Stimulated activated CD4-positive, alpha-beta T cell treated with anti-CD3 and anti-CD28 coated beads, Interleukin-1b, Interleukin-23, amount 100 ng/mL, for 1 hour (primary cell): ENCODE data around the gene COL26A1.
"Not testable (repeated sequence)": the region's sequence is repeated elsewhere in the genome, so short reads cannot be mapped to it uniquely, and the experiment has no call there.

Experiments
- DNase-seq, 2 donors: peaks; one replicate each; pipeline ENCODE4 v3.0.0-alpha.2; 2020; ENCODE audit warnings: low read depth in 2 of 2

Gene COL26A1

DNA sequence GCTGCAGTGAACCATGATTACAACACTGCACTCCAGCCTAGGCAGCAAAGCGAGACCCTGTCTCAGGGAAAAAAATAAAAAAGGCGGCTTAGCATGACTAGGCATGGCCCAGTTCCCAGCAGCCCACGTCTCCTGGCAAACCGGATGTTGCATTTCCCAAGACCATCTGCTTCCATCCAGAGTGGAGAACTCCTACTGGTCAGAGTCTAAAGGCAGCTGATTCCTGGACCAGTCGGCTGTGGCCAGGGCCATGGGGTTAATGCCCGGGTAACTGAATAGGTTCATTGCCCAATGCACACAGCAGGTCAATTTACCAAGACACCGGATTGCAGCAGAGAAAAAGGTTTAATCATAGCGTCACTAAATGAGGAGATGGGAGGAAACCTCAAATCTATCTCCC lies 133.3 kb downstream of the COL26A1 start:
- no peak for DNase-seq

DNA sequence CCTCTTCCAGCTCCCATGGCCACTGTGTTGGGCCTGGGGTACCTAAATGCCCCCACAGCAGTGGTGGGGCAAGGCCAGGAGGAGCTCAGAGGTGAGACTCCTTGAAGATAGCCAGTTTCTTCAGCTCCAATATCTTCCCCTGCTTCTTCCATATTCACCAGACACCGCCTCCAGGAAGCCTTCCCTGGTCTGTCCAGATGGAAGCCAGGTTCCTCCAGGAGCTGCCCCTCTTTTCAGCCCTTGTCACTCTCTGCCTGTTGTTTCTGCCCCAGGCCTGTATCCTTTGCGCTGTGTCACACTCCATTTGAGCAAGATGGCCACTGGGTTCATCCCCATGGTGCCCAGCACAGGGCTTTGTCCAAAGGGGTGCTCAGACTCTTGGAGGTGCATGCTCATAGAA lies 138.7 kb downstream of the COL26A1 start:
- DNase-seq, result no peak

DNA sequence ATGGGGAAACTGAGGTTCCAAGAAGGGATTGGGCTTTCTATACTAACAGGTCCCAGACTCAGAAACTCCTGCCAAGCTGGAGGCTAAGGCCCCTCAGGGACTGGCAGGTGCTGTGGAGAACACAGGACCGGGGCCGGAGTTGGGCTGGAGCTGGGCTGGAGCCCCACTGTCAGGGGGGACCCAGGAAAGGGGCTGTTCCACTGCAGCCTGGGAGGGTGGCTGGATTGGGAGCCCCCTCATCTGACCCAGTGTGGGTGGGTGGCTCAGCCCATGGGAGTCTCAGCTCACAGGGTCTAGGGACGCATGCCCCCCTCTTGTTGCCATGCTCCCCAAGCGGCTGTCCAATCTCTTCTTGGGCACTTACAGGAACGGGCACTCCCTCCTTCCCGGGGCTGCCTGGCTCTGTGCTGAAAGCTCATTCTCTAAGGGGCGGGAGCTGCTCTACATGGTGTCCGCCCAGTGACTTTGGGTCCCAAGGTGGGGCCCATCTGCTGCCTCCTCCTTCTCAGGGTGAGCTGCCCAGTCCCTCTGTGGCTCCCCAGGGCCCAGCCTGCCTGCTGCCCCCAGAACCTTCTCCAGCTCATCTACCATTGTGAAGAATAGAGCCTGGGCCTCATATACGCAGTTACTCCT lies 139.9 kb downstream of the COL26A1 start:
- no peak for DNase-seq

DNA sequence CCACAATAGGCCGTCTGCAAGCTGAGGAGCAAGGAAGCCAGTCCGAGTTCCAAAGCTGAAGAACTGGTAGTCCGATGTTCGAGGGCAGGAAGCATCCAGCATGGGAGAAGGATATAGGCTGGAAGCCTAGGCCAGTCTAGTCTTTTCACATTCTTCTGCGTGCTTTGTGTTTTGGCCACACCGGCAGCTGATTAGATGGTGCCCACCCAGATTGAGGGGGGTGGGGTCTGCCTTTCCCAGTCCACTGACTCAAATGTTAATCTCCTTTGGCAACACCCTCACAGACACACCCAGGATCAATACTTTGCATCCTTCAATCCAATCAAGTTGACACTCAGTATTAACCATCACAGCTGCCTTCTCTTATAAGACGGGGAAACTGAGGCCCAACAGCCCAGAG lies 142.8 kb downstream of the COL26A1 start:
- DNase-seq, result not testable (repeated sequence)

DNA sequence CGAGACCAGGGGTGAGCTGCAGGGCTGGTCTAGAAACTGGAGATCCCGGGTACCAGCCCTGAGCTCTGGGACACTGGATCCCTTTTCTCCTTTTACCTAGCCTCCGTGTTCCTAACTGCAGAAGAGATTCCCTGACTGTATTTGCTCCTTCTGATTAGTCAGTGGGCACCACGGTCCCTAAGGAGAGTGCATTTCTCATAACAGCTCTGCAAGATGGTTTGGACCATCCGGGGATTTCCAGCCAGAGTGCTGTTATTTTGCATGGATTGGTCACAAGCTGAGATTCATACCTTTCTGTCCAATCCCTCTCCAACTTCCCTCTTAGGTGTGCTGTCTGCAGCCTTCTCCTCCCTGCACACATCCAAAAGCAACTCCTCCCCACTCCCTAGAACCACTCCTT lies 143.9 kb downstream of the COL26A1 start:
- DNase-seq, result no peak

DNA sequence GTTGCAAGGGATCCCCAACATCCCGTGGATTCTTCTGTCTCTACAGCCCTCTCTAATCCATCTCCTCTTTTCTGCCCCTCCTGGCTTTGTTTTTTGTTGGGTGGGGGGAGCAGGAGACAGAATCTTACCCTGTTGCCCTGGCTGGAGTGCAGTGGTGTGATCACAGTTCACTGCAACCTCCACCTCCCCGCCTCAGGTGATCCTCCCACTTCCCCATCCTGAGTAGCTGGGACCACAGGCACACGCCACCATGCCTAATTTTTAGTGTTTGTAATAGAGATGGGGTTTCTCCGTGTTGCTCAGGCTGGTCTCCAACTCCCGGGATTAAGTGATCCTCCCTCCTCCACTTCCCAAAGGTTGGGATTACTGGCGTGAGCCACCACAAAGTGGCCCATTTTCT lies 144.7 kb downstream of the COL26A1 start:
- DNase-seq, result no peak

DNA sequence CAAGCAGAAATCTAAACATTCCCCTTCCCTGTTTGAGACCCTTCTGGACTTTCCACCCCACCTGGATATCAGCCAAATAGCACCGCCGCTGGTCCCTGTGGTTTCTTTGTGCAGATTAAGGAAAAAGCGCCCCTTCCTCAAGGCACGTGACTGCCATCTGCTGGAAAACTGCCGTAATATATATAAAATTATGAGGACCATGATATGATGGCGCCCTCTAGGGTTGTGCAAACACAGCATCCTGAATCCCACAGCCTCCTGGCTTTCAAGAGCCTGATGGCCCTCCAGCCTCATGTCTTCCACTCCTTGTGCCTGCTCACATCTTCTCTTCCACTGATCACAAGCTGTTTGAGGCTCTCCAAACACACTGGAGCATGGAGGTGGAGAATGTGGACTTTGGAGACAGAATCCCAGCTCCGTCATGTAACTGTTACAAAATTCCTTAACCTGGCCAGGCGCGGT lies 145.1 kb downstream of the COL26A1 start:
- DNase-seq, result no peak

DNA sequence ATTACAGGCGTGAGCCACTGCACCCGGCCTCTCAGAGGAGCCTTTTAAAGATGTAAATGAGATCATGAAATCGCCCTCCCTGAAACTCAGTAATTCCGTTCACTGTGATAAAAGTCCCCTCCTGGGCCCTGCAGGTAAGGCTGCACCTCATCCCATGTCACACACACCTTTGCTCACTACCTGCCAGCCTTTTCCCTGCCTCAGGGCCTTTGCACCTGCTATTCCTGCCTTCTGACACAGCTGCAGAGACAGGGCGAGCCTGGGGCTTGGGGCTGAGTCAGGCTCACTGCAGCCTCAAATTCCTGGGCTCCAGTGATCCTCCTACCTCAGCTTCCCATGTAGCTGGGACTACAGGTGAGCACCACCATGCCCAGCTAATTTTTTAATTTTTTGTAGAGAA lies 147.6 kb downstream of the COL26A1 start:
- no peak for DNase-seq

DNA sequence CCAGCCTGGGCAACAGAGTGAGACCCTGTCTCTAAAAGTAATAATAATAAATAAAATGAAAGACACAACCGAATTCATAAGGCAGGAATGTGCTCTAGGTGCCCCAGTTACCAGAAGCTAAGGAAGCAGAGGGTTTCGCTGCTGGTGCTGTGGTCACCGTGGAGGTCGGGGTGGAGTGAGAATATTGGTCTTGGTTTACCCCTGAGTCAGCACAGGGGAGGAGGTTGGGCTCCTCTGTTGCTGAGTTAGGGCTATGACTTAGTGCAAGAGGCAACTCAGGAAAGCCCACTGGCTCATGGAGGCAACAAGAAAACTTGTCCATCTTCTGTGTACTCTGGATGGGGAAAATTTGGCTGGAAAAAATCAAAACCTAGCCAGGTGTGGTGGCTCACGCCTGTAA lies 149.3 kb downstream of the COL26A1 start:
- DNase-seq, result no peak

DNA sequence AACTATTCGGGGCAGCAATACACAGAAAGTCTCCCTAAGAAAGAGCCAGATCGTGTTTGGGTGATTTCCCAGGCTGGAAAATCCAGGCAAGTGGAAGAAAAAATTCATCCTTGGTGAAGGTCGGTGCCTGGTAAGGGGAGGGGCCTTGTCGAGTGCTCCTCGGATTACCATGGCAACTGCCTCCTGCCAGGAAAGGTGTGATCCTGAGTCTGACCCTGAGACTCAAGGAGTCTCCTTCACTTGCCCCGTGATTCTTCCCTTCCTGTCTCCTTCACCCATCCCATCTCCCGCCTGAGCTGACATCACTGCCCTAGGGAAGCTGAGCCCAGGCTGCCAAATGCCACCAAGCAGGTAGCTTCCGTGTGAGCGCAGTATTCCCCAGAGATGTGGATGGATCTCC lies 154.2 kb downstream of the COL26A1 start:
- DNase-seq, result no peak

DNA sequence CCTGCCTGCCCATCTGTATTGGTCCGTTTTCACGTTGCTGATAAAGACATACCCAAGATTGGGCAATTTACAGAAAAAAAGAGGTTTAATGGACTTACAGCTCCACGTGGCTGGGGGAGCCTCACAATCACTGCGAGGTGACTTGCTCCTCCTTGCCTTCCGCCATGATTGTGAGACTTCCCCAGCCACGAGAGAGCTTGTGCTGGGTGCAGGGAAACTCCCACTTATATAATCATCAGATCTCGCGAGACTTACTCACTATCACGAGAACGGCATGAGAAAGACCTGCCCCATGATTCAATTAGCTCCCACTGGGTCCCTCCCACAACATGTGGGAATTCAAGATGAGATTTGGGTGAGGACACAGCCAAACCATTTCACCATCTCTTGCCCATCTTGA lies 154.6 kb downstream of the COL26A1 start:
- no peak for DNase-seq

DNA sequence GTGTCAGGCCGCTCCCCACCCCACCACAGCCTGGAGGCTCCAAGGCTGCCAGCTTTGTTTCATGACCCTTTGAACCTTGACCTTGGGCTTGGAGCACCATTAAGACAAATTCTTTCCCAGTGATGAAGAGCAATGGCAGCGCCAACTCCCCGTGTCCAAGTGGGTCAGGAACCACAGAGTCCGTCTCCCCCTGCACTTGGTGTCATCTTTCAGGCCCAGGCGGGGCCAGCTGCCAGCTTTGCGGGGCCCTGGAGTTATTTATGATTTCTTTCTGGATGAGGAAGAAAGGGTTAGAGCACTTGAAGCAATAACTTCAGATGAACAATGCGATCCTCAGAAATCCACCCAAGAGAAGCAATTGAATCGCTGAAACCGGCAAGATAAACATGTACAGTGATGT lies 155.7 kb downstream of the COL26A1 start:
- no peak for DNase-seq

DNA sequence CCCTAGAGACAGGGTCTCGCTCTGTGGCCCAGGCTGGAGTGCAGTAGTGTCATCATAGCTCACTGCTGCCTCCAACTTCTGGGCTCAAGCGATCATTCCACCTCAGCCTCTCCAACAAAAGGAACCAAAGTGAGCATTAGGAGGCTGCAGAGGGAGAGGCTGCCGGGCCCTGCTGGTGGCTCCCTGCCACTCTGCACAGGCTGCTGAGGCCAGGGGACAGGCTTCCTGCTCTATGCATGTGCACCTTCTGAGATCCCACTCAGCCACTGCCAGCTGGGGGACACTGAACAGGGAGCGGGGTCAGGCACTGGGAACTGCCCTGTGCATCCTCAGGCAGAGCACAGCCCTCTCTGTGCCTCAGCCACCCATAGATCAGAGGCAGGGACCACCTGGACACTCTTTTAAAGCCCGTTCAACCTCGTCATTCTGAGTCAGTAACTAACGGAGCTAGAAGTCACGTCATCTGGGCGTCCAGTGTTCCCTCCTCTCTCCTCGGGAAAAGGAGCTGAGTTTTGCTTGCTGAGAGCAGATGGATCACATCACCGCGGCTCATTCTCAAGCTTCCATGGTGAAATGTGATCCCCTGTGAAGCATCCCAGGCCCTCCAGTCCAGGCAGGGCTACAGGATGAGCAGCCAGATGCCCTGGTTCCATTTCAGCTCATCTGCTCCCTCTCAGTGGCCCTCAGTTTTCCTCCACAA lies 156.8 kb downstream of the COL26A1 start:
- DNase-seq, result no peak

DNA sequence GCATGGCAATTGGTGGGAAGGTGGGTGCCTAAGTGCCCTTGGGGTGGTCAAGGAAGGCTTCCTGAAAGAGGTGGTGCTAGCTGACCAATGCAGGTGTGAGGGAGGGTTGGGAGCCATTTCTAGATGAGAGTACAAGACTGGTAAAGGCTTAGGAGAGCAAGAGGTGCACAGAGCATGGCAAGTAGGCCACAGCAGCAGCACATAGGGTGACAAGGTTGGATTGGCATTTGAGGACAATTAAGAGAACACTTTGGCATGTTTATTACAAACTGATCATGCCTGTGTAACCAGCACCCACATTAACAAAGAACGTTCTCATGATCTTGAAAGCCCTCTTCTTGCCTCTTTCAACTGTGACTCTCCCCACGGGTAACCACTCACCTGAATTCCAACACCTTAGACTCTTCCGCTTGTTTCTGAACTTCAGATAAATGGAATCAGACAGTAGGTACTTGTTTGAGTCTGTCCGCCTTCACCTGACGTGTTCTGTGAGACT lies 158.8 kb downstream of the COL26A1 start:
- DNase-seq, result no peak

DNA sequence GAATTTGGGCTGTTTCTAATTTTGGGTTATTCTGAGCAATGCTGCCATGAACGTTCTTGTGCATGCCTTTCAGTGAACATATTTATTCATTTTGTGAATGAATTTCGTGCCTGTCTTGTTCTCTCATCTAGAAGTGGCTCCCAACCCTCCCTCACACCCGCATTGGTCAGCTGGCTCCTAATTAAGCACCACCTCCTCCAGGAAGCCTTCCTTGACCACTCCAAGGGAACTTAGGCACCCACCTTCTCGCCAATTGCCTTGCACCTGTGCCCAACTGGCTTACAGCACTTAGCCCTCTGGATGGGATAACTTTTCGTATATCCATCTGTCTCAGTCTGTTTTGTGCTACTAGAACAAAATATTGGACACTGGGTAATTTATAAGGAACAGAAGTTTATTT lies 159.3 kb downstream of the COL26A1 start:
- DNase-seq, result no peak

DNA sequence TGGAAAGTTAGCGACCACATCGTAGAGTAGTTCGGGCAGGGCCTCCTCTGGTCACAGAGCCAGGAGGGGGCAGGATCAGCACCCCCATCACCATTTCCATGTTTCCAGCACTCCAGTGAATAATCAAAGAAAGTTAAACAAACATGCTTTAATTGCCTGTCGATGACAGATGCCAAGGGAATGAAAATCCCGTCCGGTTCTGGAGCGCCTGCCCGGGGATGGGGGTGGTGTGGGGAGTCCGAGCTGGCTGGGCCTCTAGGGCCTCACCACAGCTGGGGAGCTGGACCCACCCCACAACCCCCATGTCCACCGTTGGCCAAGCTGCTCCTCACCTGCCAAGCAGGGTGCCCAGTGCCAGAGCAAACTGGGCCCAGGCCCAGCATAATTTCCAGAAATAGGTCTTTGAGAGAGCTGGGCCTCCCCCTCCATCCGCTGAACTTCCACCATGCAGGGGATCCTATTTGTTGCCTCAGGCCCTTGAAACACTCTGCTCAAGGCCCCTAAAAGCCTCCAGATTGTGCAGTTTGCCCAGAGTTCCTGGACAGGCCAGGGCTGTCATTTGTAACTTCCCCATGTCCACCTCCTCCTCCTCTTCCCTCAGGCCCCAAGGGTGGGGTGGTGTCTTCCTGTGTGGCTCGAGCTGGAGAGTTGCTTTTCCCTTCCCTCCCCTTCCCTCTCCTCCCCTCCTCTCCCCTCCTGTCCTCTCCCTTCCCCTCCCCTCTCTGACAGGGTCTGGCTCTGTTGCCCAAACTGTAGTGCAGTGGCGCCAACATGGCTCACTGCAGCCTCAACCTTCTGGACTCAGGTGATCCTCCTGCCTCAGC lies 165.4 kb downstream of the COL26A1 start:
- no peak for DNase-seq

DNA sequence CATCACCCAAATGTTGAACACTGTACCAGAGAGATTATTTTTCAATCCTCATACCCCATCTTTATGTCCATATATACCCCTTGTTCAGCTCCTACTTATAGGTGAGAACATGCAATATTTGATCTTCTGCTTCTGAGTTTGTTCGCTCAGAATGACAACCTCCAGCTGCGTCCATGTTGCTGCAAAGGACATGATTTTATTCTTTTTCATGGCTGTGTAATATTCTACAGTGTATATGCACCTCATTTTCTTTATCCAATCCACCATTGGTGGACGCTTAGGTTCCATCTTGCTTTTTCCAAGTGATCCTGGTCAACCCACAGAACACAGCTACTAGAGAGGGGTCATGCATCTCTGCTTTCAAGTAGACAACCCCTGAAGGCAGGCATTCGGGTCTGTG lies 166.9 kb downstream of the COL26A1 start:
- DNase-seq, result no peak

DNA sequence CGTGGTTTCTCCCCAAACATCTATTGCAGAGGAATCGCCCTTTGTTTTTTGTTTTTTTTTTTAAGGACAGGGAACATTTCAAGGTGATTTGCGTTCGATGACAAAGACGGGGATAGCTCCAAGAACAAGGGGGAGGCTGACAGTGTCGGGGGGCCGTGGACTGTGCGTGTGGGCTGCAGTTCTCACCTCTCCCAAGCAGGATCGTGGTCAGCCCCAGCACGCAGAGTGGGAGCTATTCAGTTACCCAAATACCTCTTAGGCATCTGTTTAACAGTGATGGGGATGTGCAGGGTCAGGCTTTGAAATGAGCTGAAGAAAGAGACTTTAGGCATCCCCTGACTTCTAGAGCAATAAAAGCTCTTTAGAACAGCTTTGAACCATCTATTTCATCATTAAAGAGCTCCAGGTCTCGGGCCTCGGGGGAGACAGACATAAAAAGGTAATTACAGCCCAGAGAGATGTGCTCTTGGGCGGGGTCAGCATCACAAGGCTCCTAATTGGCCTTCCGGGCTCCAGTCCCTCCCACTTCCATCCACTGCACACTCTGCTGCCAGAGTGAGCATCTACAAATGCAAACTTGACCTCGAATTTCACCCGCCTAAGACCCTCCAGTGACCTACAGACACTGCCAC lies 169.2 kb downstream of the COL26A1 start:
- DNase-seq, result no peak

DNA sequence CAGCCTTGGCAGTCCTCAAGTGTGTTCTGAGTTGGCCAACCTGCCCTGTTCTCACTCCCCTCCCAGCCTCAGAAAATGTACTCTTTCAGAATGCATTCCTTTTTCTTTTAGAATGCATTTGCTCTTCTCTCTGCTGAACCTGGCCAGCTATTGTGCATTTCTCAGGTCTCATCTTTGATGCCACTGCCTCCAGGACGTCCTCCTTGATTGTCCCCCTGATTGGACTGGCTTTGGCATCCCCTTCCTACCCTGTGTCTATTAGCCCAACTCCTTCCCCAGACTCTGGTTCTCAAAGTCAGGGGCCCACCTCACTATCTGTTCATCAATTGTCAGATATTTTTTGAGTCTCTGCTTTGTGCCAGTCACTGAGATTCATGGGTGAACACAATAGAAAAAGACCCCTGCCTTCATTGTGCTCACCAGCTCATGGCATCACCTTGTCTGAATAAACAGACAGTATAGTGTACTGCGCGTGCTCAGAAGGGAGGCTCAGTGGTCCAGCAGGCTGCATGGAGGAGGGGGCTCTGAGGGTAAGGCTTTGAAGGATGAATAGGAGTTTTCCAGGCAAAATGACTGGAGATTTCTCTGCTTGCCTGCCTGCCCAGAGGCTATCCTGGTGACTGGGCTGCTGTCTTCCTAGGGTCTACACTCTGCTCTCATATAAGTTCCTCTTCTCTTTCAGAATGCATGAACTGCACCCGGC lies 169.9 kb downstream of the COL26A1 start:
- DNase-seq, result no peak

DNA sequence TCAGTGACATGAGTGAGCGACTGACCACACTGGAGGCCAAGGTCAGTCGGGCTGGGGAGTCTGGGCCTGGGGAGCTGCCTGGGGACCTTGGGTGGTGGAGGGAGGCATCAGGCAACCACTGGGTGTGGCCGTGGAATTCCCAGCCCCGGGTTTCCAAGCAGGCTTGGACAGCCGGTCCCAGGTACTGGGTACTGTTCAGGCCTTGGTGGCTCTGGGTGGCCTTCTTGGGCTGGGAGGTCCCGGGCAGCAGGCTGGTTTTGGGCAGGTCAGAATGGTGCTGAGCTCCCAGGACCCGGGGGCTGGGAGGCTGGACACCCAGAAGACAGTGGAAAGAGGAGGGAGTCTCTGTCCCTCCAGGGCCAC lies 170.4 kb downstream of the COL26A1 start:
- no peak for DNase-seq

DNA sequence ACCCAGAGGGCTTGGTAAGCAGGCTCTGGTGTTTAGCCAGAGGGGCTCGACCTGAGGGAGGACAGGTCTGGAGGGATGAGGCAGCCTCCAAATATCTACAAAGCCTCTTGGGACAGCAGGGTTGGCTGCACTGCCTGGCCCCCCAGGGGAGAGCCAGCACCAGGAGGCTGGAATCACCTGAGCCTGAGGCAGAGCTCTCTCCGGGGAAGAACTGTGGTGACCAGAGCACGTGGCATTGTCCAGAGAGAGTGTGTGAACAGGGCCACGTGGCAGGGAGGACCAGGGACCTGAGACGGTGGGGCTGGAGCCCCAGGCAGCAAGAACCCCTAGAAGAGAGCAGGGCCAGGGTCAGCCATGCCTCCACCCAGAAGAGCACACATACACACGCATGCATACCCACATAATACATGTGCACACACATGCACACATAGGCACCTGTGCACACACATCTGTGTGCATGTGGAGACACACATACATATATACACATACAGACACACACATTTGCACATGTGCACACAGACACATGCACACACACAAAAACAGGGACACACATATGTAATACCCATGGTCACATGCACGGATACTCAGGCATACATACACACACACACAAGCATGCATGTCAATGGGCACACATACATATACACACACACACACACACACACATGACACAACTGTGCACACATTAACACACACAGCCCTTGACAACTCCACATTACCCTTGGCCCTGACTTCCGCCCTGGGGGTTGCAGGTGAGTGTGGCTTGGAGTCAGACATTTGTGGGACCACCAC lies 171.5 kb downstream of the COL26A1 start:
- no peak for DNase-seq
